GM18517 (cell line): ENCODE measurements around the gene BCAS1.

Experiments
- ATAC-seq: cut with Tn5 transposase; IDR thresholded peaks from one replicate; pipeline ENCODE4 v1.9.1; 2021; ENCODE audit warnings: mild to moderate bottlenecking, moderate library complexity; ENCODE audit not compliant: unreplicated experiment

The BCAS1 gene, protein sequence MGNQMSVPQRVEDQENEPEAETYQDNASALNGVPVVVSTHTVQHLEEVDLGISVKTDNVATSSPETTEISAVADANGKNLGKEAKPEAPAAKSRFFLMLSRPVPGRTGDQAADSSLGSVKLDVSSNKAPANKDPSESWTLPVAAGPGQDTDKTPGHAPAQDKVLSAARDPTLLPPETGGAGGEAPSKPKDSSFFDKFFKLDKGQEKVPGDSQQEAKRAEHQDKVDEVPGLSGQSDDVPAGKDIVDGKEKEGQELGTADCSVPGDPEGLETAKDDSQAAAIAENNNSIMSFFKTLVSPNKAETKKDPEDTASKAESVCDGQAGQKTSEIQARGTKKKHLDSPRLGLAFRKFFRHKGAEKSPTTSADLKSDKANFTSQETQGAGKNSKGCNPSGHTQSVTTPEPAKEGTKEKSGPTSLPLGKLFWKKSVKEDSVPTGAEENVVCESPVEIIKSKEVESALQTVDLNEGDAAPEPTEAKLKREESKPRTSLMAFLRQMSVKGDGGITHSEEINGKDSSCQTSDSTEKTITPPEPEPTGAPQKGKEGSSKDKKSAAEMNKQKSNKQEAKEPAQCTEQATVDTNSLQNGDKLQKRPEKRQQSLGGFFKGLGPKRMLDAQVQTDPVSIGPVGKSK

DNA sequence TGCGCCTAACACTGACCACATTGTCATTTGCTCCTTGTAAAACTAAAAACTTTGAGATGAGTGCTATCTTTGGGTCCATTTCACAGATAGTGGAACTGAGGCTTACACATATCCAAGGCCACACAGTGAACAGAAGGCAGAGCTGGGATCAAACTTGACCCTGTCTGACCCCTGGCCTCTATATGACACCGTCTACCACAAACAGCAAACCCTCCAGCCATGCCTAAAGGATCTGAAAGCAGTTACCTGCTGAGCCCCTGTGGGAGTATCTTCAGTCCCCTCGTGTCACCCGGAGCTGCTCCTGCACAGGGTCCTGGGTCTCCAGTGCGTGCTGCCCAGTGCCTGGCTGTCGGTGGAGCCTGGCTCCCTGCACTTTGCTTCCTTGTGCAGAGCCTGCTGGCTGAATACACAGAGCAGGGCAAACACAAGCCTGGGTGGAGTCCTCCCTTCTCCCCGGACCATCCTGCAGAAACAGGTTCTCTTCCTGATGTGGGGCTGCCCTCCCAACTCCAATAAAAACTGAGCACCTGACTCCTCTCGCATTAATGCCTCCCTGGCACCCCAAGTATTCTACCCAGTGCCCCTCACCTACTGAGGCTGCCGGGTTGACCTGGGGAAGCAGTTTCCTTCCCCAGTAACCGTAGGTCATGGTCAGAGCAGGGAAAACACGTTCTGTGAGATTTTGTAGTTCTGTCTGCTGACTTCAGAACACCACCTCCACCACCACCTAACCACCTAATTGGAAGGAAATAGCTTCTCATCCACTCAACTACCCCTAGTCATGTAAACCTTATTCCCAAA, at the start of gene BCAS1:
Gene BCAS1, minus strand, starts transcription at position 408 of the 801 bp plus-strand sequence. CDS start 11,876 bp downstream, outside the sequence.
- ATAC-seq, result no peak

DNA sequence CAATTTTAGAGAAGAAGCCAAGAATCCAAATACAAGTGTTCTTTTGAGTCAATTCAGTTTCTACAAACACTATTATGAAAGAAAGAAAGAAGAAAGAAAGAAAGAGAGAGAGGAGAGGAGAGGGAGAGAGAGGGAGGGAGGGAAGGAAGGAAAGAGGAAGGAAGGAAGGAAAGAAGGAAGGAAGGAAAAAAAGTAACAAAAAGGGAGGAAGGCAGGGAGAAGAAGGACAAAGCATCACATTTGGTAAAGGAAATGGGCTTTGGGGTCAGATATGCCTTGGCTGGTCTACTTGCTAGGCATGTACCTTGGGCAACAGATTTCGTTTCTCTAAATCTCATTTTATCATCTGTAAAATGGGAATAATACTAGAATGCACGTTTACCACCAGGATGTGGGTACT, 49.4 kb upstream of the BCAS1 start:
- ATAC-seq, result no peak

DNA sequence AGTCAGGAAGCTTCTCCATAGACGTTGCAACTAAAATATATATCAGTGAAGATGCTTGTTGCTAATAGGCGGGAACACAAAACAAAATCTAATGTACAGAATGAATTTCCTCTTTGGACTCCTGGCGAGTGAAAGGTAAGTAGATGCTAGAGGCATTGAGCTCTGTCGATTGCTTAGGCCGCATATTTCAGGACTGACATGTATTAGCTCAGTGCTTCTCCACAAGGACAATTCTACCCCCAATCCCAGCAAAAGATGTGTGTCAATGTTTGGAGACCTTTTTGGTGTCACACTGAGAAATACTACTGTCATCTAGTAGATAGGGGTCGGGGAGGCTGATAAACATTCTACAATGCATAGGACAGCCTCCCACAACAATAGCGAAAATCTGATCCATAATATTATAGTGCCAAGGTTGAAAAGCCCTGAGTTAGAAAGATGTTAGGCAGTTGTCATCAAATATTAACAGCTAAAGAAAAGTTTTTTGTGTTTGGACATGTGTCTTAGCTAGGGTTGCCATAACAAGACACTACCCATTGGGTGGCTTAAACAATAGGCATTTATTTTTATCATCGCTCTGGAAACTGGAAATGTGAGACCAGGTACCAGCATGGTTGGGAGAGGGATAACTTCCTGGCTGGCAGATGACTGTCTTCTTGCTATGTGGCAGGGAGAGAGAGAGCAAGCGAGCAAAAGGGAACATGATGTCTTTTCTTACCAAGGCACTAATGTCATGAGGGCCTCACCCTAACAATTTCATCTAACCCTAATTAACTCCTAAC, 48.0 kb upstream of the BCAS1 start:
- ATAC-seq, result no peak

DNA sequence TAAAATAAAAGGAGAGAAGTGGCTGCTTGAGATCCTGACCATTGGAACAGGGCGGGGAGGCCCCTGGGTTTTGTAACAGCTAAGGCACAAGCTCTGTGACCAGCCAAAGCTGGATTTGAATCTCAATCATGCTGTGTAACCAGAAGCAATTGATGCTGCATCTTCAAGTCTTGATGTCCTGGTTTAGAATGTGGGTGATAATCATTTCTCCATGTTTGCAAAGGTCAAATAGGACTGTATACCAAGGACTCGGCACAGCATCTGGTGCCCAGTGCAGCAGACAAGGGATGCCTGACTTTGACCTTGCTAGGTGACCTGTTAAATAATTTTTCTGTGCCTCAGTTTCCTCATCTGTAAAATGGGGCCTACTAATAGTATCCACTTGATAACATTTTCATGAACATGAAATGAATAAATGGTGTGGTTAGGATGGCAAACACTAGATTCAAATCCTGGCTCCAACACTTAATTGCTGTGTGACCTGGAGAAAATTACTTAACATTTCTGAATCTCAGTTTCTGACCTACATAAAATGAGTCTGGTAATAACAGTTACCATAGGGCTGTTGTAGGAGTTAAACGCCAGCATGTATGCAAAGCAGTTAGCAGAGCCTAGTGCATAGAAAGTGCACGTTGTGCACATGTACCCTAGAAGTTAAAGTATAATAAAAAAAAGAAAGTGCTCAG, 46.3 kb upstream of the BCAS1 start:
- no peak for ATAC-seq

DNA sequence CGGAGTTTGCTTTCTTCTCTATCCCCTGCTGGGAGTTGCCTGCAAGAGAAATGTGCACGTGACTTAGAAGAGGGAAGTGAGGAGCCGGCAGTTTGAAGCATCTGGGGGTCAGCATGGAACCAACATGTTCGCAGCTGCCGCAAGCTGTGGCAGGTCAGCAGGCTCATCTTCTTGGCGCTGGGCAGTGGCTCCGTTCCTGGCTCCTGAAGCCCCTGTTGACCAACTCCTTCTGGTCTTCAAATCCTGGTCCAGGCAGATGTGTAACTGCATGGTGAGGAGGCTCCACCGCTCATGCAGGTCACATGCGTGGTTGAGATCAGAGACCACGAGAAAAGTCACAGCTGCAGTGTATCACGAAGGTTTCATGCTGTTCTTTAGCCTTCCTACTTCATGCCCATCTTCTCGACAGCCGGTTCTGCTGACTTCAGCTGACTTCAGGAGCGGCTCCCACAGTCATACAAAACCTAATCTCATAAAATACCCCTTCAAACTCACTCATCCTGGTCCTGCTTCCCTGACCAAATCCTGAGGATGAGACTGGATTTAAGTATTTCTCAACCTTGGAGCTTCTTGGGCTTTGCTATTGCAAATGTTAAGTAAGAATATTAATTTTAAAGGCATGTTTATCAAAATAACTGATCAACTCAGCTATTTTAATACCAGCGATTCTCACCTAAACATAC, 44.9 kb upstream of the BCAS1 start:
- no peak for ATAC-seq

DNA sequence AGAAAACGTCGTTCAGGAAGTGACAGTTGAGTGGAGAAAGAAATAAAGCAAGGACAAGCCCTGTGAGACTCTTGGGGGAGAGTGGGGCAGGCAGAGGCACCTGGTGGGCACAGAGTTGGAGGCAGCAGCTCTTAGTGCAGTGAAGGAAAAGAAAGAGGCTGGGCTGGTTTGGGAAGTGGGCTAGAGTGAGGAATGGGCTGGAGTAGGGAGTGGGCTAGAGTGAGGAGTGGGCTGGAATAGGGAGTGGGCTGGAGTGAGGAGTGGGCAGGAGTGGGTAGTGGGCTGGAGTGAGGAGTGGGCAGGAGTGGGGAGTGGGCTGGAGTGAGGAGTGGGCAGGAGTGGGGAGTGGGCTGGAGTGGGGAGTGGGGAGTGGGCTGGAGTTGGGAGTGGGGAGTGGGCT, 43.7 kb upstream of the BCAS1 start:
- ATAC-seq, result no peak

DNA sequence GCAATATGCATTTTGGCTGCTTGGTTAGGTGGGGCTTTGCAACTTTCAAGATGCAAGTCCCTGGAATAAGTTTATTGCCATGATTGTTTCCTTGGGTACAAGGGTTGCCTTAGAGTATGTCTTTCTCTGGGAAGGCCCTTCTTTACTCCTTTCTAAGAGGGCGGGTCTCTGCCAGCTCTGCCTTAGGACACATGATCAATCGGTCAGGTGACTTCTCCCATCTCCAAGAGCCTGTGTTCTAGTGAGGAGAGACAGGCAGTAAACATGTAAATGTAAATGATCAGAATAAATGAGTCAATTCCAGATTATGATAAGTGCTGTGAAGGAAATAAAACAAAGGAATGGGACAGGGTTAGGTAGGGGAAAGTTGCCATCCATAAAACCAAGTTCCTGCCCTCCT, 43.2 kb upstream of the BCAS1 start:
- no peak for ATAC-seq

DNA sequence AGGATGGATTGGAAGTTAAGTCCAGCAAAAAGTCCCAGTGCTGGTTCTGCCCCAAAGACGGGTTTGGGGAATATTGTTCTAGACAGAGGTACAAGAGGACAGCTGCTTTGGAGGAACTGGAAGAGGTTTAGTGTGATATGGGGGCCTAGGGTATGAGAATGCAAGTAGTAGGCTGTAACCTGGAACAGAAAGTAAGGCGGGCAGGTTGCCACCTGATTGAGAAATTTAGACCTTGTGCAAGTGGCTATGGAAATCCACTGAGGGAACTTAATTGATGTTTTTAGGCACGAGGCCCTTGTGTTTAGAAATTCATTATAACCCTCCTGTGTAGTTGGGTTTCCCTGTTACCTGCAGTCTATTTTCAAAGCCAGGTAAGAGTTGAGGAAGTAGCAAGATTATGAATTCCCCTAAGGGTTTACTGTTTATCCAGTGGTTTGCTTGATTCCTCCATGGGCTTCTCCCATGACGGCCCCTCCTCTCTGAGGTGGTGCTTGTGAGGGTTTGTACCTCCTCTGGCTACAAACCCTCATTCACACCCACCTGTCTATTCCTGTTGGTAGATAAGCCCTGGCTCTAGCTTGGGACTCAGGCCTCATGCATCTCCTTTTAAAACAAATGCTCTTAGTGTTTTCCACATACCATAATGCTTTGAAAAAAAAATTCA, 42.0 kb upstream of the BCAS1 start:
- no peak for ATAC-seq

DNA sequence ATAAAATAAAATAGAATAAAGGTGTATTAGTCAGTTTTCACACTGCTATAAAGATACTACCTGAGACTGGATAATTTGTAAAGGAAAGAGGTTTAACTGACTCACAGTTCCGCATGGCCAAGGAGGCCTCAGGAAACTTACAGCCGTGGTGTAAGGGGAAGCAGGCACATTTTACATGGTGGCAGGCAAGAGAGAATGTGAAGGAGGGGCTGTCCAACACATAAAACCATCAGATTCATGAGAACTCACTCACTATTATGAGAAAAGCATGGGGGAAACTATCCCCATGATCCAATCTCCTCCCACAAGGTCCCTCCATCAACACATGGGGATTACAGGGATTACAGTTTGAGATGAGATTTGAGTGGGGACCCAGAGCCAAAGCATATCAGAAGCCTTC, 41.1 kb upstream of the BCAS1 start:
- ATAC-seq, result no peak

DNA sequence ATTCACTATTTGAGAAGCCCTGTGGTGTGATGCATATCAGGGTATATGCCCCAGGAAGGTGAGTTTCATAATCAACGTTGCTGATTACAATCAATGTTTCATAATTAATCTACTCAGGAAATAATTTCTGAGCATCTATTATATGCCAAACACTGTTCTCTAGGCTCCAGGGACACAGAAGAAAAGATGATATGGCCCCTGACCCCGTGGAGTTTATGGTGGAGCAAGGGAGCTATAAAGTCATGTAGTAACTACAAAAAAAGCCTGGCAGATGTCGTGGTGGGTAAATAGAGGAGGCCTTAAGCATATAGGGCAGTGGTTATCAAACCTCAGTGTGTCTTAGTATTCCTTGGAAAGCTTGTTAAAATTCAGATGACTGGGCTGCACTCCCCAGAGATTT, 40.1 kb upstream of the BCAS1 start:
- no peak for ATAC-seq

DNA sequence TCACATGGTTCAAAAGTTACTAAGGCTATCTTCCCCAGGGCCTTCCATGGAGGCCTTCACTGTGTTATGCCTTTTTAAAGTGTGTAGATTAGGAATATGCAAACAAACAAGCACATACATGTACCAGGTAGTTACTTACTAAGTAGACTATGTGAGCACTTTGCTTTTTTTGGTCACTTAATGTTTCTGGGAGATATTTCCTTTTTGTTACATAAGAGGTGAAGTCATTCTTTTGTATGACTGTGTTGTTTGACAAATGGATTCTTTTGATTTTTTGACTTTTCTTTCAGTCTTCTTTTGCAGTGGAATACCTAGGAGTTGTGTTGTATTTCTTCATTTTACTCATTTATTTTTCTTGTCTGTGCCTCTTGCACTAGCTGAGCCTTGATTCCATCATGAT, 39.6 kb upstream of the BCAS1 start:
- ATAC-seq, result no peak

DNA sequence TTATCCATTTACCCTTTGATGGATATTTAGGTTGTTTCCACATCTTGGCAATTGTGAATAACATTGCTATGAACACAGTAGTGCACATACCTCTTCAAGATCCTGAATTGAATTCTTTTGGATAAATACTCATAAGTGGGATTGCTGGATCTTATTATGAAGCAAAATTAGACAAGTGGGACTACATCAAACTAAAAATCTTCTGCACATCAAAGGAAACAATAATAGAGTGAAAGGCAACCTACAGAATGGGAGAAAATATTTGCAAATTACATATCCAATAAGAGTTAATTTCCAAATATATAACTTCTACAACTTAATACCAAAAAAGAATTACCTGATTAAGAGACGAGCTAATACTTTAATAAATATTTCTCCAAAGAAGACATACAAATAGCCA, 38.4 kb upstream of the BCAS1 start:
- ATAC-seq, result no peak

DNA sequence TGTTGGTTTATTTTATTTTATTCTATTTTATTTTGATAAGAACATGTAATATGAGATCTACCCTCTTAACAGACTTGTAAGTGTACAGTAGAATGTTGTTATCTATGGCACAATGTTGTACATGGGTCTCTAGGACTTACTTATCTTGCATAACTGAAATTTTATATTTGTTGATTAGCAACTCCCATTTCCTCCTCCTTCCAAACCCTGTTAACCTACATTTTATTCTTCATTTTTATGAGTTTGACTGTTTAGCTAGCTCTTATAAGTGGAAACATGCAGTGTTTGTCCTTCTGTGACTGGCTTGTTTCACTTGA, 37.9 kb upstream of the BCAS1 start:
- no peak for ATAC-seq

DNA sequence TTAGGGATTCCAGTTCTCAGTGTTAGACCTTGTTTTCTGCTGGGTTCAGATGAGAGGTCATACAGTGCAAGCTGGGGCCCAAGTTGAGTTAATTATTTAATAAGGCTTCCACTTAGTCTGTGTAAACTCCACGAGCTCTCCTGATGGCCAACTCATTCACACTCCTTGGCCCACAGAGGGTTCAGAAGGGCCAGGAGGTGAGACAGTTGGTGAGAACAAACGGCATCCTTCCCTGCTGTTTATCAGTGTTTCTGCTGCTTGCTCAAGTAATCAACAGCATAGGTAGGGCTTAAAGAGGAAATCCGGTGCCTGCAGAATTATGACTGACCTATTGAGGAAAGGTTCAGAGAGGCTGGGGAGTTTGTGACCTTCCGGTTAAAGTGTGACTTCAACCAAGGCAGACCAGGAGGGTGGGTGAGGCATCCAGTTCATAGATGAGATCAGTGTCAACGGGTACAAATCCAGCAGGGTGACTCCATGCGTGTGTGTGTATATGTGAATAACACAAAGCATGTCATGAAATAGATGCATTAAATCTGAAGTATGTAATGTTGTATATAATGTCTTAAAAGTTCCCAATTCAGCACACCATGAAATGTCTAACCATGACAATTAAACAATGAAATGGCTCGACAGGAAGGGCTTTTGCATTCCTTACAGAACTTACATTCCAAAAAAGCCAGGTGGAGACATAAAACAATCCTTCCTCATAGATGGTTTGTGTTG, 37.4 kb upstream of the BCAS1 start:
- ATAC-seq, result no peak

DNA sequence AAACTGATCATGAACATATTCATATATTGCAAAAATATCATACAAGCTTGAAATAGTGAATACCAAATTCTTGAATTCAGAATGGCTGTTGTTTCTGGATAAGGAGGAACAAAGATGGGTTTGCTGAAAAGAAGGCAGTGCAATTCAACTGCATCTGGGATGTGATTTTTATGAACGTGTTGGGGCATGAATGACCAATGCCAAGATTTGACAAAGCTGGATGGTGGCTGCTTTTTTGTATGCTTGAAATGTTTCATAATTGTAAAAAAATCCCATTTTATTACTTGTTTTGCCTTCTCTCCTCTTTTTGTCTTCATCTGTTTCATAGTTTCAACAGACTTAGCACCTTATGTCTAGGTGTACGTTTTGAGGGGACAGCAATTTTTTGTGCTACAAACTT, 36.8 kb upstream of the BCAS1 start:
- ATAC-seq, result no peak

DNA sequence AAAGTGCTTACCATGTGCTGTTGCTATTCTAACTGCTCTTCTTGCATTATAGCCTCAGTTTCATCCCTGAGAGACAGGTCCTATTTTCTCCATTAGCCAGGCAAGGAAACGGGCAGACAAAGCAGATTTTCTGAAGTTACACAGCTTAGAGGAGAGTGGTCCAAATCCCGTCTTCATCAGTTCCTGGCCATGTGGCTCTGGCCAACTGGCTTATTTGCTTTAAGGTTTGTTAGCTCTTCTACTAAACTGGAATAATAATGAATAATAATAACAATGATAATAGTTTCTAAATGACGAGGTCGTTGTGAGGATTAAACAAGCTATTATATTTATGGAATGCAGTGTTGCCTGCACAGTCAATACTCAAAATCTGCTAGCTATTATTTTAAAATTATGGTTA, 35.8 kb upstream of the BCAS1 start:
- ATAC-seq, result no peak

DNA sequence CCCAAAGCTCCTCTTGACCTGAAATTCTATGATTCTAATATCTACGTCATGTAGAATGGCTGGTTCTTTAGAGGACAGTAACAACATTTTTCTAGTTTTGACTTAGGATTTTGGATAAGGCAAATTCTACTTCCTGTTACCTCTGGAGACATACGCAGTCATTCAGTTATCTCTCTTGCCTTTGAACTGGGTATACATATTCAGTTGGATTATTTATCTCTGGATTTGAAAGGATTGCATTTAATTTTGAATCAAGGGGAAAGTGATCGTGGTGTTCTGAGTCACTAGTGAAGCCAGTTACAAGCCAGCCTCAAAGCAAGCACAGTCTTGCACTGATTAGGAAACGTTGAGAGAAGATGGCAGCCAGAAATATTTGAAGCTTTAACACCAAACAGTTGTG, 35.3 kb upstream of the BCAS1 start:
- ATAC-seq, result no peak

DNA sequence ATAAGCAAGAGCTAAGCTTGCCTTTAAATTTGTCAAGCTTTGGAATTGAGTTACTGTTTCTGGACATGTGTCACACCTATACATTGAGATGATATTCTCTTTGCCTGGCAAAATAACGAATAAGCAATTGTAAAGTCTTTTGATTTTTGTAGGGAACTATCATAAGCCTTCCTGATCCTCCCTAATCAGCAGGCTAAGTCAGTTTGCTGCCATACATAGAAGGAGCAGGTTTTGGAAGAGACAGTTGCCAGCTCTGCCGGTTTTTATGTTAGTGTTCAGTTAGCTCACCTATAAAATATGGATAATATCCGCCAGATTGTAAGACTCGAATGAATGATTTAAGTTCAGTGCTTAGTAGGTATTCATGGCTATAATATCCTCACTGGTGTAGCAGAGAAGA, 34.4 kb upstream of the BCAS1 start:
- ATAC-seq, result no peak
